HUES48 (cell line): ENCODE measurements around the gene GDAP2.

Experiments
- H3K27ac ChIP-seq: one replicate; pipeline ENCODE4 v1.7.0; 2013; ENCODE audit warnings: low read depth, low read length, inconsistent platforms
- H3K27me3 ChIP-seq: 2 replicates; pipeline ENCODE4 v1.6.1; 2013; ENCODE audit warnings: mild to moderate bottlenecking, low read length; ENCODE audit not compliant: control insufficient read depth, insufficient read depth
- H3K36me3 ChIP-seq: 2 replicates; pipeline ENCODE4 v1.6.1; 2013; ENCODE audit warnings: low read length; ENCODE audit not compliant: control insufficient read depth, insufficient read depth
- H3K4me1 ChIP-seq: 2 replicates; pipeline ENCODE4 v1.6.1; 2013; ENCODE audit warnings: mild to moderate bottlenecking, low read length; ENCODE audit not compliant: control insufficient read depth, insufficient read depth
- H3K4me3 ChIP-seq: 2 replicates; pipeline ENCODE4 v1.5.1; 2013; ENCODE audit warnings: mild to moderate bottlenecking, low read depth, low read length
- H3K9ac ChIP-seq: 2 replicates; pipeline ENCODE4 v1.6.1; 2013; ENCODE audit warnings: mild to moderate bottlenecking, low read depth, low read length, moderate library complexity
- H3K9me3 ChIP-seq: 2 replicates; pipeline ENCODE4 v1.6.1; 2013; ENCODE audit warnings: low read length; ENCODE audit not compliant: control insufficient read depth, insufficient read depth

GDAP2 gene

GRCh38 chr1:117899801-117900200, 29.6 kb downstream of the GDAP2 start:
- no peaks in the 10 kb centered on the region for H3K4me1 ChIP-seq
- no peak overlapping the region for H3K9ac ChIP-seq
- no peak overlapping the region for H3K4me3 ChIP-seq
- H3K27ac ChIP-seq: no peak overlapping the region
- no peaks in the 10 kb centered on the region for H3K27me3 ChIP-seq
- H3K36me3 ChIP-seq: peaks cover 58% of the 10 kb centered on the region
- H3K9me3 ChIP-seq: no peaks in the 10 kb centered on the region

GRCh38 chr1:117897551-117897950, 31.9 kb downstream of the GDAP2 start:
- no peaks in the 10 kb centered on the region for H3K27me3 ChIP-seq
- H3K4me3 ChIP-seq: no peak overlapping the region
- no peak overlapping the region for H3K9ac ChIP-seq
- H3K4me1 ChIP-seq: no peaks in the 10 kb centered on the region
- peaks cover 55% of the 10 kb centered on the region for H3K36me3 ChIP-seq
- H3K9me3 ChIP-seq: no peaks in the 10 kb centered on the region
- no peak overlapping the region for H3K27ac ChIP-seq

GRCh38 chr1:117895482-117896114, 33.8 kb downstream of the GDAP2 start:
- H3K36me3 ChIP-seq: peaks cover 48% of the 10 kb centered on the region
- H3K9me3 ChIP-seq: no peaks in the 10 kb centered on the region

GRCh38 chr1:117894078-117894477, 35.3 kb downstream of the GDAP2 start:
- no peak overlapping the region for H3K27ac ChIP-seq
- H3K36me3 ChIP-seq: peaks cover 44% of the 10 kb centered on the region
- no peaks in the 10 kb centered on the region for H3K9me3 ChIP-seq
- H3K27me3 ChIP-seq: no peaks in the 10 kb centered on the region
- no peak overlapping the region for H3K9ac ChIP-seq
- no peak overlapping the region for H3K4me3 ChIP-seq
- H3K4me1 ChIP-seq: no peaks in the 10 kb centered on the region

More at GRCh38 chr1:117895482-117896114, 33.8 kb downstream of the GDAP2 start:
- Histone ChIP-seq H3K9ac (no peak overlapping the region), H3K27ac (no peak overlapping the region), H3K4me3 (no peak overlapping the region), H3K27me3 (no peaks in the 10 kb centered on the region), H3K4me1 (no peaks in the 10 kb centered on the region)

GRCh38 chr1:117892512-117892911, 36.9 kb downstream of the GDAP2 start:
- no peak overlapping the region for H3K4me3 ChIP-seq

GRCh38 chr1:117890452-117890851, 39.0 kb downstream of the GDAP2 start:
- no peak overlapping the region for H3K9ac ChIP-seq
- no peak overlapping the region for H3K27ac ChIP-seq
- H3K36me3 ChIP-seq: peaks cover 9% of the 10 kb centered on the region; the same call in 1 of the 2 replicates

More at GRCh38 chr1:117892512-117892911, 36.9 kb downstream of the GDAP2 start:
- Histone ChIP-seq H3K27me3 (no peaks in the 10 kb centered on the region), H3K4me1 (no peaks in the 10 kb centered on the region), H3K36me3 (peaks cover 29% of the 10 kb centered on the region), H3K9ac (no peak overlapping the region), H3K27ac (no peak overlapping the region), H3K9me3 (no peaks in the 10 kb centered on the region)

GRCh38 chr1:117886101-117886795, 43.2 kb downstream of the GDAP2 start:
- H3K4me1 ChIP-seq: no peaks in the 10 kb centered on the region
- no peaks in the 10 kb centered on the region for H3K9me3 ChIP-seq
- H3K4me3 ChIP-seq: no peak overlapping the region
- no peaks in the 10 kb centered on the region for H3K27me3 ChIP-seq
- peaks cover 6% of the 10 kb centered on the region; the same call in 1 of the 2 replicates for H3K36me3 ChIP-seq
- no peak overlapping the region for H3K9ac ChIP-seq
- H3K27ac ChIP-seq: no peak overlapping the region

More at GRCh38 chr1:117890452-117890851, 39.0 kb downstream of the GDAP2 start:
- Histone ChIP-seq H3K27me3 (no peaks in the 10 kb centered on the region), H3K9me3 (no peaks in the 10 kb centered on the region), H3K4me1 (no peaks in the 10 kb centered on the region), H3K4me3 (no peak overlapping the region)

GRCh38 chr1:117883616-117884015, 45.8 kb downstream of the GDAP2 start:
- no peaks in the 10 kb centered on the region for H3K9me3 ChIP-seq
- H3K27ac ChIP-seq: no peak overlapping the region
- no peak overlapping the region for H3K9ac ChIP-seq
- no peaks in the 10 kb centered on the region for H3K27me3 ChIP-seq
- no peak overlapping the region for H3K4me3 ChIP-seq
- H3K4me1 ChIP-seq: no peaks in the 10 kb centered on the region
- peaks cover 14% of the 10 kb centered on the region for H3K36me3 ChIP-seq

GRCh38 chr1:117879284-117879683, 50.1 kb downstream of the GDAP2 start:
- no peaks in the 10 kb centered on the region for H3K27me3 ChIP-seq
- H3K36me3 ChIP-seq: peaks cover 47% of the 10 kb centered on the region
- no peak overlapping the region for H3K4me3 ChIP-seq
- H3K9me3 ChIP-seq: no peaks in the 10 kb centered on the region; the same call in 1 of the 2 replicates
- no peaks in the 10 kb centered on the region for H3K4me1 ChIP-seq
- no peak overlapping the region for H3K27ac ChIP-seq
- H3K9ac ChIP-seq: no peak overlapping the region

- Histone ChIP-seq H3K4me1 (no peaks in the 10 kb centered on the region), H3K4me3 (no peak overlapping the region), H3K36me3 (peaks cover 50% of the 10 kb centered on the region), H3K27me3 (no peaks in the 10 kb centered on the region), H3K27ac (no peak overlapping the region), H3K9ac (no peak overlapping the region), H3K9me3 (no peaks in the 10 kb centered on the region; the same call in 1 of the 2 replicates)
Observed at GRCh38 chr1:117877823-117878222, 51.6 kb downstream of the GDAP2 start.

- Histone ChIP-seq H3K36me3 (peaks cover 44% of the 10 kb centered on the region), H3K4me3 (no peak overlapping the region), H3K4me1 (no peaks in the 10 kb centered on the region; the same call in 1 of the 2 replicates), H3K9ac (no peak overlapping the region), H3K9me3 (no peaks in the 10 kb centered on the region; the same call in 1 of the 2 replicates), H3K27ac (no peak overlapping the region), H3K27me3 (no peaks in the 10 kb centered on the region)
Observed at GRCh38 chr1:117871013-117871412, 58.4 kb downstream of the GDAP2 start.
